NCI-H2107 (cell line): Measurements from ENCODE around the gene MCRS1.
"Not testable (repeated sequence)": the region's sequence is repeated elsewhere in the genome, so short reads cannot be mapped to it uniquely, and the experiment has no call there.

Source experiments
- DNase-seq: peaks from one replicate; lab custom pipeline; 2025; lab: John Stamatoyannopoulos, UW

MCRS1 gene

GRCh38 chr12:49515266-49515665 lies 52.7 kb downstream of the MCRS1 start:
- DNase-seq = no peak

GRCh38 chr12:49512546-49512945 lies 55.4 kb downstream of the MCRS1 start:
- no peak for DNase-seq

GRCh38 chr12:49511410-49511809 lies 56.5 kb downstream of the MCRS1 start:
- no peak for DNase-seq

- DNase-seq = not testable (repeated sequence)
Measured at GRCh38 chr12:49509681-49510080, 58.3 kb downstream of the MCRS1 start.
